IPS DF 19.7 (cell line): ENCODE results near the gene DNAH2.

Experiments
- DNase-seq: peaks from one replicate; pipeline ENCODE4 v3.0.0-alpha.2; 2013; ENCODE audit warnings: low read depth, low spot score

DNAH2 gene

DNA sequence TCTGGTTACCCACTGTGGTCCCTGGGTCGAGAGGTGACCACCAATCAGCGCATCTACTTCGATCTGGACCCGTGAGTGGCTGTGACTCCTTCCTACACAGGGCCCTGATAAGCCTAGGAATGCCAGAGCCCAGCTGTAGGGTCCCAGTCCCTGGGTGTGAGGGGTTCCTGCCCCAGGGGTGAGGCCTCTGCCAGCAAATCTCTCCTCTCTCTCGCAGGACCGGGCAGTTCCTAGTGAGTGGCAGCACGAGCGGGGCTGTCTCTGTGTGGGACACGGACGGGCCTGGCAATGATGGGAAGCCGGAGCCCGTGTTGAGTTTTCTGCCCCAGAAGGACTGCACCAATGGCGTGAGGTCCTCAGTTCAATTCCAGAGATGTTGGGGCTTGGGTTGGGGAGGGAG is 14.8 kb upstream of the DNAH2 start:
- DNase-seq: no peak

DNA sequence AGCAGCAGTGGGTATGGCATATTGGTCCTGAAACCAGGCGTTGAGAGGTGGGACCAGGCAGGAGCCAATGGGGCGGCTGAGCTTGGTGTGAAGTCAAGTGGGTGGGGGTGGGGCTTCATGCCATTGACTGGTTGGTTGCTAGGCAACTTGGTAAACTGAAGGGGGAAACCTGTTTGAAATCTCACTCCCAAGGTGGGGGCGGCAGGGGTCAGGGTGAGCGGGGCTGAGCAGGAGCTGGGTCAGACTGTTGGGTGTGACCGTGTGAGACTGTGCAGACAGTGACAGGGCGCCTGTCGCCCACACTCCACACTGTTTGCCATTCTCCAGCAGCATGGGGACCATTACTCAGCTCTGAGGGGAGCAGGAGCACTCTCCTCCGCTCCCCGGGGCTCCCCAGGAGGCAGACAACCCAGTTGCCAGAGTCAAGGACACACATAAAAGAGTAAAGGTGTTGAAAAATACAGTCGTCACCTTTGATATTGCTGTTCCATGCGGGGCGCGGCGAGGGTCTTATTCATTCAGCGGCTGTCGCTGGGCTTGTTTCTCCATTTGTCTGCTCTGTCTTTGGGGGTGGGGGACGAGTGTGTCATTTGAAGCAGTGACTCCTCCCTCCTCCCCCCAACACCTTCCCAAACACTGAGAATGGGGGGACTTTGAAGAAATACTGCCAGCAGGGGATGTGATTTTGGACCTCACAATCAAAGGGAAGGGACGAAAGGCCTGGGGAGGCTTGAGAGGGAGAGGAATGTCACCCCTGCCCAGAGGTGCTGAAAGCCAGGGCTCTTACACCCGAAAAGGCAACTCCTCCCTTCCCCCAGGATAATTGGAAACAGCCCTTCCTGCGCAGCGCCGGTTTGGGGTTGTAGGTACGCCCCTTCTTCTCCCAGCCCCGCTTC is 13.7 kb upstream of the DNAH2 start:
- DNase-seq: no peak

DNA sequence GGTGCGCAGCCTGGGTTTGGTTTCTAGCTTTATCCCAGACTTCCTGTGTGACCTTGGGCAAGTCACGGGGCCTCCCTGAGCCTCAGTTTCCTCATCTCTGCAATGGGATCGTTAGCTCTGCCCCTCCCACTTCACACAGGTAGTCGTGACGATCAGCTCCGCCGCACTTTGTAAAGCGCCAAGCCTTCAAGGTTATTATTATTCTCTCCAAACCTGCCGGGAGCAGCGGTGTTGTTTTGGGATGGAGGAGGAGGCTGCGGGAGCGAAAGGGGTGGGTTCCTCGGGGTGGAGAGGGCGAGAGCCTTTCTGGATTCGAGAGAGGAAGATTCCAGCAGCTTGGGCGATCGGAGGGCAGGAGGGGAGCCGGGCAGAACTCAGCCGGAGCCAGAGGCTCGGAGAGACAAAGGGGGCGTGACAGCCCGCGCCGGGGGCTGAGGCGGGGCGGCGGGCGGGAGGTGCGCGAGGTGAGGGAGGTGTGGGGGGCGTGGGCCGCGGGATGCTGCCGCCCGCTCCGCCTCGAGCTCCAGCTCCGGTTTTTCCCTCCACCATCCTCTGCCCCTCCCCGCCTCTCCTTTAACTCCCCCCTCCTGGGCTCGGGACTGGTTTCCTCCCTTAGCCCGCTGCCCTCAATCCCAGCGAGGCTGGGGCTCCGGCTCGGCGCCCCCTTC is 12.8 kb upstream of the DNAH2 start, which contains the start of gene EFNB3:
Gene EFNB3, plus strand, starts transcription at position 602 of the 668 bp plus-strand sequence. CDS start 397 bp downstream, outside the sequence.
- DNase-seq: no peak

DNA sequence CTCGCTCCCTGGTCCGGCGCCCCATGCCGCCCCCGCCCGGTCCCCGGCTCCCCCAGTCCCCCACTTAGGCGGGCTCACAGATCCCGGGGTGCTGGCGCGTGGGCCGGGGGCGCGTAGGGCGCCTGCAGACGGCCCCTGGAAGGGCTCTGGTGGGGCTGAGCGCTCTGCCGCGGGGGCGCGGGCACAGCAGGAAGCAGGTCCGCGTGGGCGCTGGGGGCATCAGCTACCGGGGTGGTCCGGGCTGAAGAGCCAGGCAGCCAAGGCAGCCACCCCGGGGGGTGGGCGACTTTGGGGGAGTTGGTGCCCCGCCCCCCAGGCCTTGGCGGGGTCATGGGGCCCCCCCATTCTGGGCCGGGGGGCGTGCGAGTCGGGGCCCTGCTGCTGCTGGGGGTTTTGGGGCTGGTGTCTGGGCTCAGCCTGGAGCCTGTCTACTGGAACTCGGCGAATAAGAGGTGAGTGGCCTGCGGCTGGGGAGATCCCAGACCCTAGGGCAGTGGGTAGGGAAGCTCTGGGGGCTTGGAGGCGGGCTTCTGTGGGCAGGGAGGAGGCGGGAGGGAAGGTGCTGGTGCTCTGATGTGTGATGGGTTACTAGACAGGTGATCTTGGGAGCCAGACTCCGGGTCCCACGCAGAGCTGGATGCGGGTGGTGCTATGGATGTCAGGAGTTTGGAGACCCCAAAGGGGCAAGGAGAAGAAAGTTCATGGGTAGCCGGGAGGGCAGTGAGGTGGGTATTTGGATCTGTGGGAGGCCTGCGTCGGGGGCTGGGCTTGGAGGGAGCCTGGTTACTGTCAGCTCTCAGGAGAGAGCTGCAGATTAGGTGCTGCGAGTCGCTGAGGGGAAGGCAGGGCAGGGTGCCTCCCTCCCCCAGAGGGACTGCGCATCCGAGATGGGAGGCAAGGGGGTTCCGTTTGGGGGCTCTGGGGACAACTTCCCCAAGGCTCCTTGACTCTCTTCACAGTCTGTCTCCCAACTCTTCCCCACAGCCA is 12.0 kb upstream of the DNAH2 start:
- no peak for DNase-seq

DNA sequence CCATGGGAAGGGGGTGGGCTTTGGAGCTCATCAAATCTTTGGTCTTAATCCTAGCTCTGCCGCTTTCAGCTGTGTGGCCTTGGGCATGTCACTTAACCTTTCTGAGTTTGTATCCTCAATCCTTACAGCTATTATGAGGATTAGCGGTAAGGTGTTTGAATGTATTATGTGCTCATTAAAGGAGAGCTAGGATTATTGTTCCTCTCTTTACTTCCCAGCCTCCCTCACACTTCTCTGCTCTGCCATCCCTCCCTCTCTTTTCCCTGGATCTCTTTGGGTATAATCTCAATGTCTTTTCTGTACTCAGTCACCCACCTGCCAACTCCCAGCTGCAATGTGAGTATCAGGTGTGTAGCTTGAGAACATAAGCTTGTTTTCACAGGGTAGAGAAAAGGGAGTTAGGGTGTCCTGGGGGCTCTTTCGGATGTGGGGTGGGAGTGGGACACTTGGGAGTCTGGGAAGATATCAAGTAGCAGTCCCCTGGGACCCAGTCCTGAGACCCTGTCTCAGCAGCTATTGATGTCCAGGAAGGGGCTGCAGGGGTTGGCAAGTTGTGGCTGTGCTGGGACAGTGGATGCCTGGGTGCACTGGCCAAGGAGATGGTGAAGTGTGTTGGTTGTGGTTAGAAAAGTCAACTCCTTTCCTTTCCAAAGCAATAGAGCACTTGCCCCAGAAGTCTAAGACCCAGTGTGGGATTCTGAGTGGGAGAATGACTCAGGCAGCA is 10.8 kb upstream of the DNAH2 start:
- DNase-seq: no peak

DNA sequence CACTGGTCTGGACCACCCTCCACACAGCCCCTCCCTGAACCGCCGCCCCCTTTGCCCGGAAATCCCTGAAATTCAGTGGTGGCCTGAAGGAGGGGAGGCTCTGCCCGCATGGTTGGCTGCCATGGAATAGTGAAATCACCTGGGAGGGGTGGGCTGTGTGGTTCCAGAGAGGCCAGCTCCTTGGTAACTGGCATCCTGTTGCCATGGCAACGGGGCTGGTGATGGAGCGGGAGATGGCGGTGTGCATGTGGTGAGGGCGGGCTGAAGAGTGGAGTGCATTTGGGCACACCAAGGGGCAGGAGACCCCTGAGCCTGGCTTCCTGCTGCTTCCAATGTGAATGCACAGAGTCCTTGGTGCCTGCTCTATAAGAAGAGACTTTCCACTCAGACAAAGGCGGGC is 10.1 kb upstream of the DNAH2 start:
- no peak for DNase-seq

DNA sequence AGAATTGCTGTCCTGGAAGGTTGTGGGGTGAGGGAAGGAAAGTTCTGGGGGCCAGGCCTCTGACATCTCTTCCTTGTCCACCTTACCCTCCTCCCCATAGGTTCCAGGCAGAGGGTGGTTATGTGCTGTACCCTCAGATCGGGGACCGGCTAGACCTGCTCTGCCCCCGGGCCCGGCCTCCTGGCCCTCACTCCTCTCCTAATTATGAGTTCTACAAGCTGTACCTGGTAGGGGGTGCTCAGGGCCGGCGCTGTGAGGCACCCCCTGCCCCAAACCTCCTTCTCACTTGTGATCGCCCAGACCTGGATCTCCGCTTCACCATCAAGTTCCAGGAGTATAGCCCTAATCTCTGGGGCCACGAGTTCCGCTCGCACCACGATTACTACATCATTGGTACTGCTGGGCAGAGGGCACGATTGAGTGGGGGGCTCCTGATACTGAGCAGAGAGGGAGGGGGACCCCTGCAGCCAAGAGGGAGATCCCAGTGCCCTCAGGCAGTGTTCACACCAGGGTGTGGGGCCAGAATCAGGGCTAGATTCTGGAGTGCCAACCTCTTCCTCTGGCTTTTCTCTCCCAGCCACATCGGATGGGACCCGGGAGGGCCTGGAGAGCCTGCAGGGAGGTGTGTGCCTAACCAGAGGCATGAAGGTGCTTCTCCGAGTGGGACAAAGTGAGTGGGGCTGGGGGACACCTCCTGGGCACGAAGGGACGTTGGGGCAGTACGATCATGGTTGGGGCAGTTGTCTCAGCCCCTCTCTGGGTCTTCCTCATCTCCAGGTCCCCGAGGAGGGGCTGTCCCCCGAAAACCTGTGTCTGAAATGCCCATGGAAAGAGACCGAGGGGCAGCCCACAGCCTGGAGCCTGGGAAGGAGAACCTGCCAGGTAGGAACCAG is 9.4 kb upstream of the DNAH2 start:
- DNase-seq: no peak

DNA sequence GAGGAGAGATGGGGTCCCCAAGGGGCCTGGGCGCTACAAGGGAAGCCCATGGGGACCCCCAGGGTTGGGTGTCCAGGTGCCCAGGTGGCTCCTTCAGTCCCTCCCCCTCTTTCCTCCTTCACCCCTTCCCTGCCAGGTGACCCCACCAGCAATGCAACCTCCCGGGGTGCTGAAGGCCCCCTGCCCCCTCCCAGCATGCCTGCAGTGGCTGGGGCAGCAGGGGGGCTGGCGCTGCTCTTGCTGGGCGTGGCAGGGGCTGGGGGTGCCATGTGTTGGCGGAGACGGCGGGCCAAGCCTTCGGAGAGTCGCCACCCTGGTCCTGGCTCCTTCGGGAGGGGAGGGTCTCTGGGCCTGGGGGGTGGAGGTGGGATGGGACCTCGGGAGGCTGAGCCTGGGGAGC is 8.5 kb upstream of the DNAH2 start:
- no peak for DNase-seq

DNA sequence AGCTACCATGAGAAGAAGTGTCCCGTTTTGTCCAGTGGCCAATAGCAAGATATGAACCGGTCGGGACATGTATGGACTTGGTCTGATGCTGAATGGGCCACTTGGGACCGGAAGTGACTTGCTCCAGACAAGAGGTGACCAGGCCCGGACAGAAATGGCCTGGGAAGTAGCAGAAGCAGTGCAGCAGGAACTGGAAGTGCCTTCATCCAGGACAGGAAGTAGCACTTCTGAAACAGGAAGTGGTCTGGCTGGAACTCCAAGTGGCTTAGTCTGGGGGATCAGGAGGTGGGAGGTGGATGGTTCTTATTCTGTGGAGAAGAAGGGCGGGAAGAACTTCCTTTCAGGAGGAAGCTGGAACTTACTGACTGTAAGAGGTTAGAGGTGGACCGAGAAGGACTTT is 7.2 kb upstream of the DNAH2 start:
- no peak for DNase-seq

DNA sequence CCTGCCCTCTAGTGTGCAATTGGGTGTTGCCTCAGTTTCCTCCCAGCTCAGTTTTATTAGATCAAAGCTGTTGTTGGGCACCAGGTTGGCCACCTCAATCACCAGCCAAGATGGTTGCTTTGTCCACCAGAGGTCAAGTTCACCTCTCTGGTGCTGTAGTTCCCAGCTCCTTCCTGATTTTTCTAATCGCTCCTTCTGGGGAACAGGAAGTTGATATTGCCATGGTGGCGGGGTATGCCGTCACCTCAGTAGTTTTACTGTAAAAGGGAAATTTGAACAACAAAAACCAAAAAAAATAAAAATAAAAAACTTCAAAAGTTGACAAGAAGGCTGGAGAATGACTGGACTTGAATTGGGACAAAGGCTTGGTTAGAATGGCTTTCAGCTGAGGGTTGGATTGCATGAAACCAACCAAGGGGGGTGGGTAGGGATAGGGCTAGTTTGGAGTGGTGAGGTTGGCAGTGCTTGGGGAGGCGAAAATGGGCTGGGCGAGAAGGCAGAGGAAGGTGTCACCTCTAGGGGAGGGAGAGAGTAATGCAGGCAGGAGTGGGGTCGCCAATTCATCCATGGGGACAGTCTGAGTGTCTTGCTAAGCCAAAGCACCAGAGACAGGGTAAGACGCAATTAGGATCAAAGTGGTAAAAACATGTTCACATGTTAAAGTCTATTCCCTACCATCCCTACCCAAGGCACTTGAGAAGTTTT is 6.3 kb upstream of the DNAH2 start:
- DNase-seq: no peak

DNA sequence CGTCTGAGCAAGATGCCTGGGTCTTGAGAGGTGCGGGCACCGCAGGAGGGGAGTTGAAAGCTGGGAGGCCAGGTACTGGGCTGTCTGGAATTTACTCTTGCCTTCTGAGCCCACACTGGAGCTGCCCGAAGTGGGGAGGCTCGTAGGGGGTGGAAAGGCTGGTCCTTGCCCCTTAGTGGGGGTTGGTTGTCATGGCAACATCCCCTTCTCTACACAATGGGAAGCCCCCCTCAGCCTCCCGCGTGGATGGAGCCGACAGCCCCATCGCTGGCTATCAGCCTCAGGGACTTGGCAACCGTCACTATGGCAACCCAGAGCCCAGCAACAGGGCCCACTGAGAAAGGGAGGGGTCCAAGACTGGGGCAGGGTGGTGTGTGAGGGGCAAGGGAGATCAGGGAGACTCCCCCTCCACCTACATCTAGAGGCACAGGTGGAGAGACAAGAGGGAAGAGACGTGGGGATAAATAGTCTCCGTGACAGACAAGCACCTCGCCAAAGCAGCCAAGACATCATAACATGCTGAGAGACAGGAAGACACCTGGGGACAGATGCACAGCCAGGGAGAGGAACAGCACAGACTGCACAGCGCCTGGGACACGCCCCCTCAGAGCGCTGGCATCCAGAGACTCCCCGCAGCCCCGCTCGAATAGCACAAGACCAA is 5.3 kb upstream of the DNAH2 start:
- DNase-seq: no peak

DNA sequence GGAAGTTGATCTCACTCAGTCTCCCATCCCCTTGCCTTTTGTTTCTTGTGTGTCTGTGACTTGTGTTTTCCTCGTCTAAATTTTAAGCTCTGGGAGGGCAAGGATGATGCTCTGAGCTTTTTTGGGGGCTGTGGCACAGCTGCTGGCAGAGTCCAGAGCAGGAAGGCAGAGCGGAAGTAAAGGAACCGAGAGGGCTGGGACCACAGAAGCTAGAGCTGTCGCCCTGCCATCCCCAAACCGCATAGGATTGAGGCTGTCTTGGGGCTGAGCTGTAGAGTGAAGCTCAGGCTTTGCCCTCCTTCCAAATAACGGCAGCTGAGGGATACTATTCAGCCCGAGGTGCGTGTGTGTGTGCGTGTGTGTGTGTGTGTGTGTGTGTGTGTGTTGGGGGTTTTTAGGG is 3.8 kb upstream of the DNAH2 start:
- no peak for DNase-seq

DNA sequence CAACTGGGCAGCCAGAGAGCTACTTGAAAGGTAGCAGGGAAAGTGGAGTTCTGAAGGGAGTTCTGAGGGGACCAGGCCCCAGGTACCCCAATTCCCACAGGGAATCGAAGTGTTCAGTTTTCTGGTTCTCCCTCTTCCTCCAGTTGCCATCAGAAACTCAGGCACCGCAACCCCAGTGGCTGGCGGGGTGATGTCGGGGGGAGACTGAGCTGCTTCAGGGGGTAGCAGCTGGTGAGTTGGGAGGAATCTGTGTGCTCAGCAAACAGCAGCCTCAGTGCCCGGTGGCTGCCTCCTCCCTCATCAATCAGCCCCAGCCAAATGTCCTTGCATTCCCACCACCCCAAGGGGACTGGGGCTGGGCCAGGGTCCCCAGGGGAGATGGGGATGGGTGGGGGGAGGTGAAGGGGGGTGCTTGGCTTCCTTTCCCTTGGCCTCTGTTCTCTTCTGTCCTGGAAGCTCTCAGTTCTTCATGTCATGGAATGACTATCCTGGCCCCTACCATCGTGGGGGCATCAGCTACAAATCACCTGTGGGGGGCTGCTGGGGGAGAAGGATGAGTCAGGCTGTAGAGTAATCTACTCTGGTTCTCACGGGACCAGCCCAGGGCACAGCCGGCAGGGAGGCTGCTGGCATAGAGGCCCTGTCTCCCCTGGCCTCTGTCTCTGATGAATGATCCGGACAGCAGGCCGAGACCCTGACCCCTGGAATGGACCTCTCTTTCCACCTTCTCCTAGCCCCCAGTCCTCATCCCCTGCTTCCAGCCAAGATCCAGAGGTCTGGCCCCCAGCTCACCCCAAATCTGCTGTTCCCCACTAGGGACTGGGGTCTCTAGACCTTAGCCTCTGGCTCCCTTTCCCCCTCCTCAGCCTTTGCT is 2.6 kb upstream of the DNAH2 start:
- no peak for DNase-seq

DNA sequence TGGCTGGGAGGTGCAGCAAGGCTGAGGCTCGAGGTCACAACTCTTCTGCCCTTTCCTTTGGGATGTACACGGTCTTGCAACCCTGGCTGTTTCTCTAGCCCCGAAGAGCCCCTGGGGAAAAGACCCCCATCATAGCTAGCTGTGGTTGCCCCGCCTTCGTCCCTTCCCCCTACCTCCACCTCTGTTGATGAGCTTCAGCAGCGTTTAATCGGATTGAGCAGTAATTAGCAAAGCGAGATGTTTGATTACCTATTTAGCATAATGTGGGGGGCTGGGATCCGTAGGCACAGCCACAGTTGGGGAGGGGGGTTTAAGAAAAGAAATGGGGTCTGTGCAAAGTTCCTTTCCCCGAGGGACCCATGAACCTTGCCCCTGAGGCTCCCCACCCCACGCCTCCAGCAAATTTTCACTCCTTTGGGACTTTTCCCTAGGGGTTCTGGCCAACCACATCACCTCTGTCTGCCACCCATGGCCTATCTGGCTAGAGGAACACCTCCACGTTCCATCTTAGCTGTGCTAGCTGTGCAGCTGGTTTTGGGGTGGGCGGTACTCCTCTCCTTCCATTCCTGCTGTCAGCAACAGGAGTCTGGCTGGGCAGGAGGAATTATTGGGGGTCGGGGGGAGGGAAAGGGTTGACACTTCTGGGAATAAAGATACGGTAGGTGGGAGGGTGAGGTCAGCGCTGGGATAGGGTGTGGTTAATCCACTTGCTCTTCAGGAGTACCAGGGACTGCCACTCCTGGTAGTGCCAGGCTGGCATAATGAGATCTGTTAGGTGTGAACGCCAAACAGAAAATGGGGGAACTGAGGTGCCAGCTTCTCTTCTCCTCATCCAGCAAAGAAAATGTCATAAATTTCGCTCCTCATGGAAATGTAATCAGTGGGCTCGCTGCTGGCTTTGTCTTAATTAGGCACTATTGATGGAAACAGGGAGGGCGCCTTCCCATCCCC is 1.3 kb upstream of the DNAH2 start:
- DNase-seq: no peak

DNA sequence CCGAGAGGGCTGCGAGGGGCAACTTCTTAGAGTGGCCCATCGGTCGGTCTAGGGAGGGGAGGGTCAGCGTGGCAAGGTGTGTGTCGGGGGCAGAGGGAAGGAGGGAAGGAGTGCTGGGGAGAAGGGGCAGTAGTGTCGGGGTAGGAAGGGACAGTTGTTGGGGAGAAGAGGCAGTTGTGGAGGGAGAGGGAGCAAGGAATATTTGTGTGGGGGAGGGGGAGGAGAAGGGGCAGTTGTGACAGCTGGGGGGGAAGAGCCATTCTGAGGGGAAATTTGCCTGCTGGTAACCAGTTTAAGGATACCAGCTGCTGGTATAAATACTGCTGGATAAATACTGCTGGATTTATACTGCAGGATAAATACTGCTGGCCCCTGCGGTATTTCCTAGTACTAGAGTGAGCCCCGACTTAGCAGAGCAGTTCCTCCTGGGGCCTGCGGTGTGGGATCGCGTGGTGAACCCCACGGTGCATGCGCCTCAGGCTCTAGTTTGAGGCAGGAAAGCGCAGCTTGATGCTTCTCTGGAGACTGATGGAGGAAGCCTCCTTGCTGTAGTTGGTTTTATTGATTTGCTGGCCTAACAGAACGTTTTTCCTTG is 309 bp downstream of the DNAH2 start:
- no peak for DNase-seq

DNA sequence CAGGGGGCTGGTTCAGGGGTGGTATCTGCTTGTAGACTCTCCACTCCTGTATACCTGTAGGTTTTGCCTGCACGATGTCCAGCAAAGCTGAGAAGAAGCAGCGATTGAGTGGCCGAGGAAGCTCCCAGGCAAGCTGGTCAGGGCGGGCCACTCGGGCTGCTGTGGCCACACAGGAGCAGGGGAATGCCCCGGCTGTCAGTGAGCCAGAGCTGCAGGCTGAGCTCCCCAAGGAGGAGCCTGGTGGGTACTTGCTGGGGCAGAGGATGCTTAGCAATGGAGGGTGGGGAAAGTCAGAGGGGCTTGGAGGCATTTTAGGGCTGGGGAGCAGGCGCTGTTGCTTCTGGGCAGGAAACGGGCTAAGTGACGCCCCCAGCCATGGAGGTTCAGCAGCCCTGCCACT is 2.1 kb downstream of the DNAH2 start:
- no peak for DNase-seq
